Type B pancreatic cell (in vitro differentiated cells): Measurements from ENCODE around the gene DDR1. TPM values are rescaled to one million over a fixed set of nuclear protein-coding genes. Genes with fewer than 3 reads are reported as not detected.

ENCODE experiments used
- DNase-seq: peaks from one replicate; pipeline ENCODE4 v3.0.0; 2021; ENCODE audit warnings: mixed read lengths; ENCODE audit not compliant: unreplicated experiment; ENCODE audit errors: extremely low spot score
- H3K27ac Mint-ChIP-seq: 2 replicates; pipeline ENCODE4 v1.8.0; 2021; ENCODE audit warnings: mild to moderate bottlenecking, mixed read lengths
- H3K27me3 Mint-ChIP-seq: 2 replicates; pipeline ENCODE4 v1.8.0; 2021; ENCODE audit warnings: mixed read lengths
- H3K36me3 Mint-ChIP-seq: 2 replicates; pipeline ENCODE4 v1.8.0; 2021; ENCODE audit warnings: mixed read lengths
- H3K4me1 Mint-ChIP-seq: one replicate; pipeline ENCODE4 v1.8.0; 2021; ENCODE audit warnings: mixed read lengths; ENCODE audit not compliant: unreplicated experiment
- H3K4me3 Mint-ChIP-seq: 2 replicates; pipeline ENCODE4 v1.8.0; 2021; ENCODE audit warnings: mild to moderate bottlenecking, mixed read lengths
- H3K9me3 Mint-ChIP-seq: 2 replicates; pipeline ENCODE4 v1.8.0; 2021; ENCODE audit warnings: mixed read lengths
- total RNA-seq: library from RNA; stranded (reverse); gene quantifications from 2 replicates; pipeline ENCODE4 v1.2.1, GENCODE V29; 2021; ENCODE audit warnings: low replicate concordance
- TF ChIP-seq, protein P1 (sequence below): fragments of 200-600 bp; sonication (generic); conservative IDR thresholded peaks from 2 replicates; pipeline ENCODE4 v1.5.0; 2021; ENCODE audit warnings: antibody characterized with exemption, mild to moderate bottlenecking

Gene DDR1
- total RNA-seq, 1 donor from 2014 or later: 197 TPM

DNA sequence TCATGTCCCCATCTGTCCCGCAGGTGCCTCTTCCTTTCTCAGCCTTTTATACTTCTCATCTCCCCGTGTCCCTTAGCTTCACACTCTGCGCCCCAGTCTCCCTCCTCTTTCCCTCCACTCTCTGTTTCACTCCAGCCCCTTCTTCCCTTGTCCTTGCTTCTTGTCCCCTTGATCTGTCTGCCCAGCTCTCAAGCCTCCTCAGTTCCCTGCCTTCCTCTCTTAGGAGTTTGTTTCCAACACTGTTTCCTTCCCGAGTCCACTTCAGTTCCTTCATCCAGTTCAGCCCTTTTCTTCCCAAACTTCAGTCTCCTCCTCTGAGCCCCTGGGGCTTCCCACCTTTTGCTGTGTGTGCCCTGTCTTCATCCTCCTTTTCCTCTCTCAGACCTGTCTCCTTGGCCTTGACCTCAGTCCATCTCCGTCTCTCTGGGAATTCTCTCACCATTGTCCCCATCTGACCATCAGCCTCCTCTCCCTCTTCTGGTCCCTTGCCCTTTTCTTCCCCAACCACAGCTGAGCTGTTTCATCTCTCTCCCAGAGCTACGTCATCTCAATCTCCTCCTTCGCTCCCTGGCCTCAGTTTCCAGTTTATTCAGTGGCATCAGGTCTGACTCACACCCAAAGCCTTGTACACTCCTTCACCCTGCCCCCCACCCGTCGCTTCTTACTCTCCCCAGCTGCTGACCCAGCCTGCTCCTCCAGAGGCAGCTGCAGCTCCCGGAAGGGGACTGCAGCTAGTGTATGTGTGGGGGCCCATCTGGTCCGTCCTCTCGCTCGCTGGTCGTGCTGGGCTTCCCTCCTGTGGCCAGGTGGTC lies 2.7 kb upstream of the DDR1 start:
- no peak for DNase-seq
- Mint-ChIP-seq H3K36me3 (peaks cover 5% of the 10 kb centered on the region), H3K9me3 (no peaks in the 10 kb centered on the region), H3K4me3 (peak overlapping the region; percentile 92), H3K27me3 (no peaks in the 10 kb centered on the region), H3K27ac (peak overlapping the region; percentile 97), H3K4me1 (peaks cover 67% of the 10 kb centered on the region)
- TF ChIP-seq, protein P1, sequence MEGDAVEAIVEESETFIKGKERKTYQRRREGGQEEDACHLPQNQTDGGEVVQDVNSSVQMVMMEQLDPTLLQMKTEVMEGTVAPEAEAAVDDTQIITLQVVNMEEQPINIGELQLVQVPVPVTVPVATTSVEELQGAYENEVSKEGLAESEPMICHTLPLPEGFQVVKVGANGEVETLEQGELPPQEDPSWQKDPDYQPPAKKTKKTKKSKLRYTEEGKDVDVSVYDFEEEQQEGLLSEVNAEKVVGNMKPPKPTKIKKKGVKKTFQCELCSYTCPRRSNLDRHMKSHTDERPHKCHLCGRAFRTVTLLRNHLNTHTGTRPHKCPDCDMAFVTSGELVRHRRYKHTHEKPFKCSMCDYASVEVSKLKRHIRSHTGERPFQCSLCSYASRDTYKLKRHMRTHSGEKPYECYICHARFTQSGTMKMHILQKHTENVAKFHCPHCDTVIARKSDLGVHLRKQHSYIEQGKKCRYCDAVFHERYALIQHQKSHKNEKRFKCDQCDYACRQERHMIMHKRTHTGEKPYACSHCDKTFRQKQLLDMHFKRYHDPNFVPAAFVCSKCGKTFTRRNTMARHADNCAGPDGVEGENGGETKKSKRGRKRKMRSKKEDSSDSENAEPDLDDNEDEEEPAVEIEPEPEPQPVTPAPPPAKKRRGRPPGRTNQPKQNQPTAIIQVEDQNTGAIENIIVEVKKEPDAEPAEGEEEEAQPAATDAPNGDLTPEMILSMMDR: no peak

DNA sequence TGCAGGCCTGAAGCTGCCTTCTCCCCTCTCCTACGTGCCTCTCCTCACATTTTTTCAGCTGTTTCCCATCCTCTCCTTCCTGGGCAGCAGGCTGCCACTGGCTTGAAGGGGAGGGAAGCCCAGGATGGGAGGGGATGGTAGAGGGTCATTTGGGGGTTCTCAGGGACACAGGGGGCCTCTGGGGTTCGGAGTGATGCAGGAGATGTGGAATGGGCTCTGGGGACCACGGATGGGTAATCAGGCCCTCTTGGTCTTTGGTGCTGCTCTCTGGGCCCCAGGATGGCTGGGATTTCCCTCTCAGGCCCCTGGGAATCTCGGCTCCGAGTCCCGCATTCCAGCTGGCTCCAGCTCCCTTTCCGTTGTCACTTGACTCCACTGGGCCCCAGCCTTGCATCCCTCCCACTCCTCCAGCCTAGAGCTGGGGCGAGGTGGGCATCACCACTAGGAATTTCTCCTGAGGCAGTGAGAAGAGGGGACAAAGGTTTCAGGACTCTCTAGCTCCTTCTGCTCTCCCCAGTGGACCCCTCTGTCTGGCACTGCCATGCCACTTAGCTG lies 2.0 kb upstream of the DDR1 start:
- DNase-seq: no peak
- Mint-ChIP-seq H3K9me3 (no peaks in the 10 kb centered on the region), H3K36me3 (peaks cover 5% of the 10 kb centered on the region), H3K27me3 (no peaks in the 10 kb centered on the region), H3K27ac (peak overlapping the region; percentile 97), H3K4me1 (peaks cover 70% of the 10 kb centered on the region), H3K4me3 (peak overlapping the region; percentile 92)
- TF ChIP-seq, protein P1: no peak

DNA sequence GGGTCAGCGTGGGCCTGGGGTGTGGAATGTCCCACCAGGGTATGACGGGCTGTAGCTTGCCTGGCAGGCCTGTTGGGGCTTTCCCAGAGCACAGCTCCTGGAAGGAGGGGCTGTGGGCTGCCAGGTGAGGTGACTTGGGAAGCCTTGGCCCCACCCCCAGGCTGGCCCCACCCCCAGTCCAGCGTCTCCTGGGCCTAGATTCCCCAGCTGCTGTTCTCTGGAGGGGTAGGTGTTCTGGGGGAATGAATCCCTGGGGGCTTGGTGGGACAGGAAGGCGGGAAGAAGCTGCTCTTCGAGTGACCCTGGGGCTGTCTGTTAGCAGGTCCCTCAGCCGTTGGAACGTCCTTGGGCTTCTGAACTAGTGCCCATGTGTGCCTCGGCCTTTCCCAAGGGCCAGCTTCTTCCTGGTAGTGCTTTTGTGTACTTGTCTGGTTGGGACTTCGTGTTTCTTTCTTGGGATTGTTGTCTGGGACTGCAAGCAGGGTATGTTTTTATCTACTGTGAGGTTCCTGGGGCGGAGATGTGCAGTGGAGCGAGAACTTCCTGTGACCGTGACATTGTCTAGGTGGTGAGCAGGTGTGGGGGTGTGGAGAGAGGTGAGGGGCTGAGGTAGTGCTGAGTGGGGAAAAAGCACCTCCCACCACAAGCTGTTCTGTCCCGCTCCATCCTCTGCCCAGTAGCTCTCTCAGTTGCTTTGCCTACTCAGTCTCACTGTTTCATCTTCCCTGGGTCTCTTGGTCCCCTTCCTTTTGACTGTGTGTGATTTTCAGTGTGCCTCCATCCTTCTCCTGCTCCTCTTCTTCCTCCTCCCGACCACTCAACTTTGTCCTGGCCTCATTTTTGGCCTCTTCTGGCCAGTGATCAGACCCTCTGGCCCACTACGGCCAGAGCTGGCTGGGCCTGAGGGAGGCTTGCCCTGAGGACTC lies 1.3 kb upstream of the DDR1 start:
- Mint-ChIP-seq H3K27me3 (no peaks in the 10 kb centered on the region), H3K27ac (peak overlapping the region; percentile 97), H3K36me3 (peaks cover 5% of the 10 kb centered on the region), H3K4me1 (peaks cover 66% of the 10 kb centered on the region), H3K9me3 (no peaks in the 10 kb centered on the region), H3K4me3 (peak overlapping the region; percentile 92)
- no peak for DNase-seq
- TF ChIP-seq, protein P1: no peak

DNA sequence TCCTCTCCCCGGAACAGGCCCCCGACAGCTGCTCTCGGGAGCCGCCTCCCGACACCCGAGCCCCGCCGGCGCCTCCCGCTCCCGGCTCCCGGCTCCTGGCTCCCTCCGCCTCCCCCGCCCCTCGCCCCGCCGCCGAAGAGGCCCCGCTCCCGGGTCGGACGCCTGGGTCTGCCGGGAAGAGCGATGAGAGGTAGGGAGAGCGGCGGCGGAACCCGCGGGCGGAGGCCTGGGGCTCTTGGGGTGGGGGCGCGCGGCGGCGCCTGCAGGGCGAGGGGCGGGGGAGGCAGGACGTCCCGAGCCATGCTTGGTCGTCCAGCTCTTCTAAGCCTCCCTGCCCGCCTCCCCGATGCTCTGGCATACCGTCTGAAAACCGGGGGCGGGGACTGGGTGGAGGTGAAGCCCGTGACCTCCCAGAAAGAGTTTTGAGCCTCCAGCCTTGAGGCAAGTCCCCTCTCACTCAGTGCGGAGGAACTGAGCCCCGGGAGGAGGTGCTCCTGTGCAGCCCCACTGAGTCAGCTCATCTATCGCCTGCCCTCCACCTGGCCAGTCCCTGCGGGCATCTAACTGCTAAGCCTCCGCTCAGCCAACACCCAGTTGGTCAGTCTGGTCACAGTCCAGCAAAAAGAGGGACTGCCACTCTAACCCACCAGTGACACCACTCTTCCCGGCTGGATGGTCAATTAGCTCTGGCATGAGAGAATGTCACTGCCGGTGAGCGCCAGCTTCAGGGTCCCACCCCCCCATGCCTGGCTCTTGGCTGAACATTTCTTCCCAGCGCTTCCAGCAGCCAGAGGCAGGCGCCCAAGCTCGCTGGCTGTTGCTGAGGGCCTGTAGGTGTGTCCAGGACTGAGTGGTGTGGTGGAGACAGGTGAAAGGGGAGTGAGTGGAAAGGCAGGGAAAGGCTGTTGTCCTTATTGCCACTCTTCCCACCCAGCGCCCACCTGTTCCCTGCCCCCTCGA lies 482 bp downstream of the DDR1 start:
- DNase-seq: no peak
- Mint-ChIP-seq H3K9me3 (no peaks in the 10 kb centered on the region), H3K36me3 (peaks cover 8% of the 10 kb centered on the region), H3K27me3 (no peaks in the 10 kb centered on the region), H3K4me3 (peak overlapping the region; percentile 93), H3K27ac (peak overlapping the region; percentile 99), H3K4me1 (peaks cover 63% of the 10 kb centered on the region)
- TF ChIP-seq, protein P1: no peak
